HG02759 (cell line): ENCODE measurements around the gene STAM.
A peak's percentile ranks its signal among the peaks of the same experiment; 100 is the strongest.
"Not testable (repeated sequence)": the region's sequence is repeated elsewhere in the genome, so short reads cannot be mapped to it uniquely, and the experiment has no call there.

ENCODE experiments used
- ATAC-seq: cut with Tn5 transposase; IDR thresholded peaks from one replicate; pipeline ENCODE4 v1.9.1; 2021; ENCODE audit warnings: mild to moderate bottlenecking, moderate library complexity; ENCODE audit not compliant: unreplicated experiment

The STAM gene

GRCh38 chr10:17722317-17723014 lies 78.5 kb downstream of the STAM start:
- not testable (repeated sequence) for ATAC-seq

GRCh38 chr10:17725703-17726102 lies 81.8 kb downstream of the STAM start:
- ATAC-seq, result no peak

GRCh38 chr10:17729630-17730029 lies 85.7 kb downstream of the STAM start:
- no peak for ATAC-seq

GRCh38 chr10:17730667-17731066 lies 86.7 kb downstream of the STAM start:
- no peak for ATAC-seq

GRCh38 chr10:17731331-17732020 lies 87.5 kb downstream of the STAM start:
- ATAC-seq, result no peak

- no peak for ATAC-seq
Observed at GRCh38 chr10:17733620-17734019, 89.7 kb downstream of the STAM start.

- no peak for ATAC-seq
Observed at GRCh38 chr10:17734432-17735080, 90.6 kb downstream of the STAM start.

GRCh38 chr10:17735166-17735941 lies 91.4 kb downstream of the STAM start:
- no peak for ATAC-seq

GRCh38 chr10:17736223-17736622 lies 92.3 kb downstream of the STAM start:
- ATAC-seq, result no peak

- no peak for ATAC-seq
Observed at GRCh38 chr10:17737027-17737965, 93.3 kb downstream of the STAM start.

- no peak for ATAC-seq
Observed at GRCh38 chr10:17740668-17741067, 96.7 kb downstream of the STAM start.

- ATAC-seq, result no peak
Observed at GRCh38 chr10:17742918-17743317, 99.0 kb downstream of the STAM start.

- no peak for ATAC-seq
Observed at GRCh38 chr10:17743437-17743836, 99.5 kb downstream of the STAM start.

GRCh38 chr10:17744341-17744861 lies 100.5 kb downstream of the STAM start:
- no peak for ATAC-seq

GRCh38 chr10:17747883-17748550 lies 104.1 kb downstream of the STAM start:
- no peak for ATAC-seq

- no peak for ATAC-seq
Observed at GRCh38 chr10:17749890-17750289, 105.9 kb downstream of the STAM start.

GRCh38 chr10:17751781-17752445 lies 108.0 kb downstream of the STAM start, which contains the start of gene TMEM236:
TMEM236 (plus strand) TSS chr10:17752201; CDS start chr10:17752296, 95 bp downstream.
- no peak for ATAC-seq

- ATAC-seq, result peak; percentile 91
Observed at GRCh38 chr10:17756557-17757217, 112.7 kb downstream of the STAM start.
